Measurements from ENCODE around the gene MICAL3. TPM values are rescaled to one million over a fixed set of nuclear protein-coding genes. Genes with fewer than 3 reads are reported as not detected.
"Not testable (repeated sequence)": the region's sequence is repeated elsewhere in the genome, so short reads cannot be mapped to it uniquely, and the experiment has no call there.

Gene MICAL3
- total RNA-seq, 1 experiment from 2014 or later: 23.5 TPM

DNA sequence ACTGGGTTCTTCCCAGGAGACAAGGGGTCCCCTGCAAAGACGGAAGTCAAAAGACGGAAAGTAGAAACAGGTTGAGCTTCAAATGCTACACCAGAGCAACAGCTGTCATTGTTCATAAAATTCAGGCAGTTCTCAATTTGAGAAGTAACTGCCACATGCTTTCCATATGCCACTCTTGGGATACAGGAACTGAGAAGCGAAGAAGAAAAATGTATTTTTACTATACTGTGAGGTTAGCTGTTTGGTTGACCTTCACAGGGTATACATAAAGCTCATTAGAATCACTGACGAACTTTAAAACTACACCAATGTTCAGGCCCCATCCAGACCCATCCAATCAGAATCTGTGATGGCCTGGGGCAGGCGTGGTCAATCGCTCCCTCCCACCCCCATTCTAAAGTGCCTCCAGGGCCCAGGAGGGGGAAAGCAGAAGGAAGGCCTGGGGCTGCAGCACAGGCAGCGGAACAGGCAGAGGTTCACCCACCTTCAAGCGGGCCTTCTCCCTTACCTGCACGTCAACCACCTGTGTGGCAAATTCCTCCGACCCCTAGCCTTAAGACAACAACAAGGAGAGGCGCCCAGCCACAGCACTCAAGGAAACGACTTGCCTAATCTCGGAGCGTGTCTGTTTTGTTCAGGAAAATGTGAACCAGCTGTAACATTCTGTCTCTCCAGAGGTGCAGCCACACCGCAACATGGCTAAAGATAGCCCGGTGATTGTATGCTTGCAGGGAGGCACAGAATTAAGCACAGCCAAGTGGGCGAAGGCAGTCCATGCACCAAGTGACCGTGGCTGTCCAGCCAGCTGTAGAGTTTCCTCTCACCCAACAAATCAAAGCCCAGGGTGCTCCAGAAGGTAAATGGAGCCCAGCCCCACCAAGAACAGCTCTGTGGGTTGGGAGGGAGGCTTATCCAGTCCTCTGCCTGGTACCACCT, 82.6 kb downstream of the MICAL3 start:
- Histone ChIP-seq H3K9me3 (replicated peaks) (no peaks in the 10 kb centered on the region; the same call in 1 of the 2 replicates), H3K36me3 (0 out of 2 replicates have a peak, but pooled peaks cover 2% of the 10 kb centered on the region), H3K27me3 (replicated peaks) (no peaks in the 10 kb centered on the region), H3K4me1 (replicated peaks) (no peaks in the 10 kb centered on the region; the same call in 1 of the 2 replicates), H3K27ac (no peak overlapping the region), H3K4me3 (no peak overlapping the region)
- no peak for DNase-seq (ENCODE audit: low read depth in 1 of 2, low spot score in 2 of 2)

DNA sequence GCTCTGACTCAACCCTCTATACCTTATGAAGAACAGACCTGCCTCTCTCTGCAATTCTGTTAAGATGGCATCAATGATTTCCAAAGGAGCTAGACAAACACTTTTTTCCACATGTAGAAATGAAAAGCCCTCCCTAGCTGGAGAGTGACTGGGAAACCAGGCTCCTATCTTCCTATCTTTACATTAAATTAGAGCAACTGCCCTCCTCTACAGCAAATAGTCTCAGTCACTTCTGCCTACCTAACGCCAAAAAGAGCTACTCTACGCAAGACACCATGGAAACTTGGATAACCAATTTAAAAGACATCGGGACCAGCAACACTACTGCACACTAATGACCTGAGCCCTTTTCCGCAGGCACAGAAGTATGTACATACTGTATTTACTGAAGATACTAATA, 84.8 kb downstream of the MICAL3 start:
- H3K27ac ChIP-seq: no peak overlapping the region
- no peaks in the 10 kb centered on the region for H3K27me3 ChIP-seq (replicated peaks)
- no peak overlapping the region for H3K4me3 ChIP-seq
- DNase-seq (ENCODE audit: low read depth in 1 of 2, low spot score in 2 of 2): no peak
- H3K9me3 ChIP-seq (replicated peaks): no peaks in the 10 kb centered on the region
- H3K36me3 ChIP-seq: 0 out of 2 replicates have a peak, but pooled peaks cover 2% of the 10 kb centered on the region
- no peaks in the 10 kb centered on the region; the same call in 1 of the 2 replicates for H3K4me1 ChIP-seq (replicated peaks)

DNA sequence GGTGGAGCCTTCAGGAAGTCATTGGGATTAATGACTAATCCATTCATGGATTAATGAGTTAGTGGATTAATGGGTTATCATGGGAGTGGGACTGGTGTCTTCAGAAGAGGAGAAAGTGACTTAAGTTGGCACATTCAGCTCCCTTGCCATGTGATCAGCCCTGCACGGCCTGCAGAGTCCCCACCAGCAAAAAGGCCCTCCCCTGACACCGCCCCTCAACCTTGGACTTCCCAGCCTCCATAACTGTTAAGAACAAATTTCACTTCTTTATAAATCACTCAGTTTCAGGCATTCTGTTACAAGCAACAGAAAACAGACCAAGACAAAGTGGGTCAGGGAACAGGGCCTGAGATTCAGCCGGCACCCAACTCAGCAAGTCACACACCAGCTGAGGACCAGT, 85.3 kb downstream of the MICAL3 start:
- no peak overlapping the region for H3K27ac ChIP-seq
- no peaks in the 10 kb centered on the region for H3K9me3 ChIP-seq (replicated peaks)
- H3K4me1 ChIP-seq (replicated peaks): no peaks in the 10 kb centered on the region; the same call in 1 of the 2 replicates
- H3K4me3 ChIP-seq: no peak overlapping the region
- no peaks in the 10 kb centered on the region for H3K27me3 ChIP-seq (replicated peaks)
- no peak for DNase-seq (ENCODE audit: low read depth in 1 of 2, low spot score in 2 of 2)
- 0 out of 2 replicates have a peak, but pooled peaks cover 2% of the 10 kb centered on the region for H3K36me3 ChIP-seq

DNA sequence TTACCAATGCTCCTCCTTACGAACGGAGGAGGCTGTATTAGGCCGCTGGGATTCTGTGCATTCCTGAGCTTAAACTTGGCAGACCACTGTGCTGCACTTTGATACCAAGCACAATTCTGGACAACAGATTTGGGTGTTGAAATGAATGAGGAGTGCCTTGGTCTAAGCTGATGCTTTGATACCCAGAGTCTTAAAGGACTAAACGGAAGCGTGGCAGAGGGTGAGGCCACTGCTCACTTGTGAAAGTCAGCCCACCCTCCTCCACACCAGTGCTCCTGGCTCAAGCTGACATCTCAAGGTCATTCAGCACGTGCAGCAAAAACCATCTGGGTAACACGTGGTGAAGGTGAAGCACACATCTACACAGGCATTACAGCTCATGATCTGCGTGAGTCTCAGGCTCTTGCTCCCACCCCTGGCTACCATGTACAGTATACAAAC, 85.9 kb downstream of the MICAL3 start:
- no peaks in the 10 kb centered on the region for H3K9me3 ChIP-seq (replicated peaks)
- H3K4me3 ChIP-seq: no peak overlapping the region
- no peak for DNase-seq (ENCODE audit: low read depth in 1 of 2, low spot score in 2 of 2)
- no peak overlapping the region for H3K27ac ChIP-seq
- H3K36me3 ChIP-seq: 0 out of 2 replicates have a peak, but pooled peaks cover 2% of the 10 kb centered on the region
- no peaks in the 10 kb centered on the region for H3K27me3 ChIP-seq (replicated peaks)
- H3K4me1 ChIP-seq (replicated peaks): no peaks in the 10 kb centered on the region; the same call in 1 of the 2 replicates

DNA sequence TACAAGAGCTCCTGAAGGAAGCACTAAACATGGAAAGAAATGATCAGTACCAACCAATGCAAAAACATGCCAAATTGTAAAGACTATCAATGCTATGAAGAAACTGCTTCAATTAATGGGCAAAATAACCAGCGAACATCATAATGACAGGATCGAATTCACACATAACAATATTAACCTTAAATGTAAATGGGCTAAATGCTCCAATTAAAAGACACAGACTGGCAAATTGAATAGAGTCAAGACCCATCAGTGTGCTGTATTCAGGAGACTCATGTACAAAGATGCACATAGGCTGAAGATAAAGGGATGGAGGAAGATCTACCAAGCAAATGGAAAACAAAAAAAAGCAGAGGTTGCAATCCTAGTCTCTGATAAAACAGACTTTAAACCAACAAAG, 91.9 kb downstream of the MICAL3 start:
- H3K4me1 ChIP-seq (replicated peaks); H3K36me3 ChIP-seq; H3K4me3 ChIP-seq; H3K27me3 ChIP-seq (replicated peaks); H3K9me3 ChIP-seq (replicated peaks); H3K27ac ChIP-seq; DNase-seq (ENCODE audit: low read depth in 1 of 2, low spot score in 2 of 2): not testable (repeated sequence)

DNA sequence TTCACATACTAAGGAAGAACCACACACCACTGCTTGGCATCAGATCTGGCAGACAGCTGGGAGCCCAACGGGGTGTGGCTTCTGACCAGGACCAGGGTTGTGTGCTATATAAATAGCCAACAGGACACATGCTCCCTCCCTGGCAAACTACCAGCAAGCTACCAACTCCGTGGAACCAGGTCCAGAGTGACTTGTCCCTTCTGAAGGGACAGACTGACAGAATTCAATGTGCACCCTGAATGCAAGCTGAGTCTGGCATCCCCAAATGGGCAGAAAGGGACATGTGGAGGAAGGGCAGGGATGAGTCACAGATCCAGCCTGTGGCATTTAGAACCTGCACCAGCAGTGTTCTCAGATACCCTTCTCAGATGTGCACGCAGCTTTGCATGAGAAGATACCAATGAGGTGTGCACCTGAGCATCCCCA, 92.9 kb downstream of the MICAL3 start:
- Histone ChIP-seq H3K9me3 (replicated peaks) (no peaks in the 10 kb centered on the region), H3K27ac (no peak overlapping the region), H3K4me3 (no peak overlapping the region), H3K36me3 (no peaks in the 10 kb centered on the region), H3K4me1 (replicated peaks) (no peaks in the 10 kb centered on the region), H3K27me3 (replicated peaks) (no peaks in the 10 kb centered on the region)
- DNase-seq (ENCODE audit: low read depth in 1 of 2, low spot score in 2 of 2): no peak

DNA sequence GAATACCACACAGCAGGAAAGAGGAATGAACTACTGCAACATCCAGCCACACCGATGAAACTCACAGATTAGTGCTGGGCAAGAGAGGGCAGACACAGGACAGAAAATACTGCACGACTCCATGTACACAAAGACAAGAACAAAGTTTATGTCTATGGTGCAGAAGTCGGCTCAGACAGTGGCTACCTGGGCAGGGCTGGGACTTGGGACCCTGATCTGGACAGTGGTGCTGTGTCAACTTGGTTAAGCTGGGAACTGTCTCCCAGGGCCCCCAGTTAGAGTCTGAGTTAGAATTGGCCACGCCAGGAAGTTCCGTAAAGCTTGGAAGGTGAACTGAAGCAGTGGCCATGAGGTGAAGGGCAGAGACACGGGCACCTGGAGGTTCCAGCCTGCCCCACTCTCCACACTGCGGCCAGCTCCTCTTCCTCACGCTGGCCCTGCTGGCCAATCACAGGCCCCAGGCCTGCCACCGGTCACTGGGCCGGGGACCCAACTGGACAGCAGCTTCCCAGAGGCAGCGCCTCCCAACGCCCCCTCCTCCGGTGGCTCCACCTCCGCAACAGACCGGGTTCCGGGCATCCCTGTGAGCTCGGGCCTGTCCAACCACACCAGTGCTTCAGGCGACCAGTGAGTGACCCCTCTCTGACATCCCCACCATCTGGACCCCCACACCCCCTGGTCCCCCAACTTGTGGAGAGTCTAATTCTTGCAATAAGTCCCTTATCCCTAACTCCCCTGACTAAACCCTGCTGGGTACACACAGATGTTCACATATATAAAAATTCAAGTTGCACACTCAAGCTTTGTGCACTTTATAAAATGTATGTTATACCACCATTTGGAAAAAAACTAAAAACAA, 93.7 kb downstream of the MICAL3 start:
- Histone ChIP-seq H3K27me3 (replicated peaks) (no peaks in the 10 kb centered on the region), H3K36me3 (no peaks in the 10 kb centered on the region), H3K4me3 (no peak overlapping the region), H3K27ac (no peak overlapping the region), H3K9me3 (replicated peaks) (no peaks in the 10 kb centered on the region), H3K4me1 (replicated peaks) (no peaks in the 10 kb centered on the region)
- no peak for DNase-seq (ENCODE audit: low read depth in 1 of 2, low spot score in 2 of 2)

DNA sequence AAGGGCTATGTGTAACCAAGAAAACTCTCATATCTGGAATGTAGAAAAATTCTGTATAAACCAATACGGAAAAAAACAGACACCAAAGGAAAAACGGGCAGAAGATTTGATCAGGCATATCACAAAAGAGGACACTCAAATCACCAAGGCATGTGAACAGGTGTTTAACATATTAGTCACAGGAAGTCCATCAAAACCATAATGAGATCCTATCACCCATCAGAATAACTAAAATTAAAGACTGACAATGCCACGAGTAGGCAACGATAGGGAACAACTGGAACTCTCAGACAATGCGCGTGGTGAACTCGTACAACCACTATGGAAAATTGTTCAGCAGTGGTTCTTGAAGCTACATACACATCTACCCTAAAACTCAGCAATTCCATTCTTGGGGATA, 94.5 kb downstream of the MICAL3 start:
- H3K27ac ChIP-seq: no peak overlapping the region
- no peak for DNase-seq (ENCODE audit: low read depth in 1 of 2, low spot score in 2 of 2)
- H3K36me3 ChIP-seq: no peaks in the 10 kb centered on the region

DNA sequence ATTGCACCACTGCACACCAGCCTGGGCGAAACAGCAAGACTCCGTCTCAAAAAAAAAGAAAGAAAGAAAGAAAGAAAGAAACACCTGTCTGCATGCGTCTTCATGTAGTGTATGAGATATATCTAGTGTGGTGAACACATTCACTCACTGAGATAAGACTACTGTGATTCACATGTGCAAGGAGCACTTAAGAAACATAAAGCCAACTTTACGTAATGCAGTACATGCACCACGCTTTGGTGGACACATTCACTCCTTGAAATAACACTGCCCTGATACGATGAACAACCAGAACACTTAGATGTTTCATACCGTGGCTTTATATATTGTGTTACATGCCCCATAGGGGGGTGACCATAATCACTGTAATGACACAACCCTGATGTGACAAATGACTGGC, 96.0 kb downstream of the MICAL3 start:
- Histone ChIP-seq H3K36me3 (no peaks in the 10 kb centered on the region), H3K27ac (no peak overlapping the region), H3K4me3 (no peak overlapping the region), H3K9me3 (replicated peaks) (no peaks in the 10 kb centered on the region), H3K4me1 (replicated peaks) (peaks cover 4% of the 10 kb centered on the region), H3K27me3 (replicated peaks) (no peaks in the 10 kb centered on the region)
- no peak for DNase-seq (ENCODE audit: low read depth in 1 of 2, low spot score in 2 of 2)

More for the DNA sequence above, 94.5 kb downstream of the MICAL3 start:
- Histone ChIP-seq H3K9me3 (replicated peaks) (no peaks in the 10 kb centered on the region), H3K4me1 (replicated peaks) (no peaks in the 10 kb centered on the region), H3K27me3 (replicated peaks) (no peaks in the 10 kb centered on the region), H3K4me3 (no peak overlapping the region)

DNA sequence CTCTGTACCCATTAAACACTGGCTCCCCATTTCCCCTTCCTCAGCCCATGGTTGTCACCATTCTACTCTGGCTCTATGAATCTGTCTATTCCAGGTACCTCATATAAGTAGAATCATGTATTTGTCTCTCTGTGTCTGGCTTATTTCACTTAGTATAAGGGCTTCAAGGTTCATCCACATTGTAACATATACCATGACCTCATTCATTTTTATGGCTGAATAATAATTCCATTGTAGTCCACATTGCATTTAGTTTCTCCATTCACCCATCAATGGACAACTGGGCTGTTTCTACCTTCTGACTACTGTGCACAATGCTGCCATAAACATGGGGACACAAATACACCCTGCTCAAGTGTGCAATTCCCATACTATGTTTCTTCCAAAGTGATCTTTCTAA, 97.3 kb downstream of the MICAL3 start:
- Histone ChIP-seq H3K4me1 (replicated peaks) (peaks cover 15% of the 10 kb centered on the region), H3K36me3 (no peaks in the 10 kb centered on the region), H3K4me3 (no peak overlapping the region), H3K27ac (no peak overlapping the region), H3K27me3 (replicated peaks) (no peaks in the 10 kb centered on the region), H3K9me3 (replicated peaks) (no peaks in the 10 kb centered on the region)
- DNase-seq (ENCODE audit: low read depth in 1 of 2, low spot score in 2 of 2): no peak

DNA sequence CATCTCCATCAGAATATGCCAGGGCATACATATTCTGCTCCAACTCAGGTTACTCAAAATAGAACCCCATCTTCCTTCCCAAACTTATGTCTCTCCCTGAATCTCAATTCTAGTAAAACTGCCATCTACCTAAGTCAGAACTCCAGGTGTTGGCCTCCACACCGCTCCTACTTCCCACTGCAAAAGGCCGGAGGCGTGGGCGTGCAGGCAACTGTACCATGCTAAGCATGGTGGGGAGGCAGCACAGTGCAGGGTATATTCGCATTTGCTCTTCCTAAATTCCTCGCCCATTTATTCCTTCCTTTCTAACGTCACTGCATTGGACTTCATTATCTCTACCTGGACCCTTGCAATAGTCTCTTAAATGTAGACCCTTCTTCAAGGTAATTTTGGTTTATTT, 97.8 kb downstream of the MICAL3 start:
- Histone ChIP-seq H3K4me3 (no peak overlapping the region), H3K4me1 (replicated peaks) (peaks cover 15% of the 10 kb centered on the region), H3K36me3 (no peaks in the 10 kb centered on the region), H3K9me3 (replicated peaks) (no peaks in the 10 kb centered on the region), H3K27me3 (replicated peaks) (no peaks in the 10 kb centered on the region), H3K27ac (no peak overlapping the region)
- no peak for DNase-seq (ENCODE audit: low read depth in 1 of 2, low spot score in 2 of 2)

DNA sequence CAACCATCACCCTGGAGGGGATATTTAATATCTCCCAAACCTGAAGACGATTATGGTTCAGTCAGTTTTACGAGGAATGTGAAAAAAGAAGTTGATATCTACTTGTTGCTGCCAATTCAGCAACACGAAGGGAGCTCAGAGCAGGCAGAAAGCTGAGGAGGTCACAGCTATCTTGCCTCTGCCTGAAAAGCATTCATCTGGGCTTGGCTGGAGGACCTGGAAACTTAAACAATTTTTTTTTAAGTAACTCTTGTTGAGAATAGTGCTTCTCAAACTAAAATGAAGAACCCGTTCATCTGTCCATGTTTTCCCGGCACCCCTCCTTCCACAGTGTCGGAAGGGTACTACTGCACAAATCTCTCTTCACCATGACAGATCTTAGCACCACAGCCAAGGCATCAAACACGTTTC, 98.9 kb downstream of the MICAL3 start:
- Histone ChIP-seq H3K27ac (no peak overlapping the region), H3K9me3 (replicated peaks) (no peaks in the 10 kb centered on the region), H3K4me3 (no peak overlapping the region), H3K27me3 (replicated peaks) (no peaks in the 10 kb centered on the region), H3K36me3 (no peaks in the 10 kb centered on the region), H3K4me1 (replicated peaks) (peaks cover 15% of the 10 kb centered on the region)
- no peak for DNase-seq (ENCODE audit: low read depth in 1 of 2, low spot score in 2 of 2)

DNA sequence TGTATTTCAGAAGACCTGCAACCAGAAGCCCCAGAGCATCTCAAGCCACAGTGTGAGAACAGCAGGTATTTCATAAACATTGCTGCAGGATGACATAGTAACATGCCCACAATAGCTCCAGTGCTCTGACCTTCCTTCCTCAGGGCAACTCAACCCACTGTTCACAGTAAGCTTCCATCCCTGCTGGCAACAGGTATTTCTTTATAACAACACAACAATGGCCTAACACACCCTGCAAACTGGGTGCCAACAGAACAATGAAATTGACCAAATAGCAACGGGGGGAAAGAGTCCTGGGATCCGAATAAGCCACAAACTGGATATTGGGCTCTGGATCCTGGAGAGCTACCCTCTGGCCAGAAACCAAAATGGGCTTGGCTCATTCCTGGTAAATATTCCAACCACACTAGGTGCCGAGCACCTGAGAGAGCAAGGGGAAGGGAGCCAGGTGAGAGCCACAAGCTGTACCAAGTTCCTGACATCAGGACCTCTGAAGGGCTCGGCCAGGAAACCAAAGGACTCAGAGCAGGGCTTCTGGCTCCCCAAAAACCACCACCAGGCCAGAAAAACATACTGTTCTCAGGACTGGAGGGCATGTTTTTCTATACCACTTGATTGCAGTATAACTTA, 99.5 kb downstream of the MICAL3 start:
- no peak for DNase-seq (ENCODE audit: low read depth in 1 of 2, low spot score in 2 of 2)
- H3K4me1 ChIP-seq (replicated peaks): peaks cover 15% of the 10 kb centered on the region
- H3K27ac ChIP-seq: no peak overlapping the region
- no peaks in the 10 kb centered on the region for H3K27me3 ChIP-seq (replicated peaks)
- no peak overlapping the region for H3K4me3 ChIP-seq
- H3K36me3 ChIP-seq: no peaks in the 10 kb centered on the region
- no peaks in the 10 kb centered on the region for H3K9me3 ChIP-seq (replicated peaks)

Data from SJSA1 (cell line).